ENCODE measurements around the gene SLC25A29. TPM values are rescaled to one million over a fixed set of nuclear protein-coding genes. Genes with fewer than 3 reads are reported as not detected.
A peak's percentile ranks its signal among the peaks of the same experiment; 100 is the strongest.

The SLC25A29 gene
- total and polyA plus RNA-seq, 2 of the 13 experiments (the other 11 are each of a cell fraction or from before 2014, with no cell fraction given) = 12.2 to 17.2 TPM

GRCh38 chr14:100323942-100324307 lies 17.7 kb upstream of the SLC25A29 start (continued):
- TF ChIP-seq, protein P1, sequence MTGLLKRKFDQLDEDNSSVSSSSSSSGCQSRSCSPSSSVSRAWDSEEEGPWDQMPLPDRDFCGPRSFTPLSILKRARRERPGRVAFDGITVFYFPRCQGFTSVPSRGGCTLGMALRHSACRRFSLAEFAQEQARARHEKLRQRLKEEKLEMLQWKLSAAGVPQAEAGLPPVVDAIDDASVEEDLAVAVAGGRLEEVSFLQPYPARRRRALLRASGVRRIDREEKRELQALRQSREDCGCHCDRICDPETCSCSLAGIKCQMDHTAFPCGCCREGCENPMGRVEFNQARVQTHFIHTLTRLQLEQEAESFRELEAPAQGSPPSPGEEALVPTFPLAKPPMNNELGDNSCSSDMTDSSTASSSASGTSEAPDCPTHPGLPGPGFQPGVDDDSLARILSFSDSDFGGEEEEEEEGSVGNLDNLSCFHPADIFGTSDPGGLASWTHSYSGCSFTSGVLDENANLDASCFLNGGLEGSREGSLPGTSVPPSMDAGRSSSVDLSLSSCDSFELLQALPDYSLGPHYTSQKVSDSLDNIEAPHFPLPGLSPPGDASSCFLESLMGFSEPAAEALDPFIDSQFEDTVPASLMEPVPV (CRISPR knock-in tag; IDR thresholded peaks at IDR 0.05) = no peak
- TF ChIP-seq HDAC2 (CRISPR knock-in tag; IDR thresholded peaks at IDR 0.05) = no peak
- TF ChIP-seq, protein P2, sequence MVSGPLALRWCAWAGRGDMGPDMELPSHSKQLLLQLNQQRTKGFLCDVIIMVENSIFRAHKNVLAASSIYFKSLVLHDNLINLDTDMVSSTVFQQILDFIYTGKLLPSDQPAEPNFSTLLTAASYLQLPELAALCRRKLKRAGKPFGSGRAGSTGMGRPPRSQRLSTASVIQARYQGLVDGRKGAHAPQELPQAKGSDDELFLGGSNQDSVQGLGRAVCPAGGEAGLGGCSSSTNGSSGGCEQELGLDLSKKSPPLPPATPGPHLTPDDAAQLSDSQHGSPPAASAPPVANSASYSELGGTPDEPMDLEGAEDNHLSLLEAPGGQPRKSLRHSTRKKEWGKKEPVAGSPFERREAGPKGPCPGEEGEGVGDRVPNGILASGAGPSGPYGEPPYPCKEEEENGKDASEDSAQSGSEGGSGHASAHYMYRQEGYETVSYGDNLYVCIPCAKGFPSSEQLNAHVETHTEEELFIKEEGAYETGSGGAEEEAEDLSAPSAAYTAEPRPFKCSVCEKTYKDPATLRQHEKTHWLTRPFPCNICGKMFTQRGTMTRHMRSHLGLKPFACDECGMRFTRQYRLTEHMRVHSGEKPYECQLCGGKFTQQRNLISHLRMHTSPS (CRISPR knock-in tag; IDR thresholded peaks at IDR 0.05; ENCODE audit: low read depth) = no peak
- TF ChIP-seq ZNF230 (CRISPR knock-in tag; IDR thresholded peaks at IDR 0.05) = 0 out of 2 replicates have a peak, but pooled peaks have one; percentile 22
- TF ChIP-seq ZNF569 (CRISPR knock-in tag; IDR thresholded peaks at IDR 0.05; ENCODE audit: borderline replicate concordance) = no peak
- TF ChIP-seq YEATS2 (CRISPR knock-in tag; IDR thresholded peaks at IDR 0.05; ENCODE audit: borderline replicate concordance) = no peak
- no peak for TF ChIP-seq AKNA (CRISPR knock-in tag; IDR thresholded peaks at IDR 0.05; ENCODE audit: borderline replicate concordance)
- no peak for TF ChIP-seq GATAD1 (CRISPR knock-in tag; IDR thresholded peaks at IDR 0.05)
- TF ChIP-seq TCF12 (IDR thresholded peaks at IDR 0.05) = no peak
- TF ChIP-seq TCF12 (CRISPR knock-in tag; IDR thresholded peaks at IDR 0.05) = no peak
- no peak for TF ChIP-seq KDM6A (CRISPR knock-in tag; IDR thresholded peaks at IDR 0.05; ENCODE audit: low read depth)
- TF ChIP-seq ZMAT3 (CRISPR knock-in tag; conservative IDR thresholded peaks at IDR 0.05) = no peak
- no peak for TF ChIP-seq PCBP1 (IDR thresholded peaks at IDR 0.05; ENCODE audit: borderline replicate concordance, low read depth, low read length)
- TF ChIP-seq ATM (IDR thresholded peaks at IDR 0.05; ENCODE audit: borderline replicate concordance) = no peak
- TF ChIP-seq SRF (IDR thresholded peaks at IDR 0.05; ENCODE audit: low read depth, low read length) = no peak
- TF ChIP-seq, protein P3, sequence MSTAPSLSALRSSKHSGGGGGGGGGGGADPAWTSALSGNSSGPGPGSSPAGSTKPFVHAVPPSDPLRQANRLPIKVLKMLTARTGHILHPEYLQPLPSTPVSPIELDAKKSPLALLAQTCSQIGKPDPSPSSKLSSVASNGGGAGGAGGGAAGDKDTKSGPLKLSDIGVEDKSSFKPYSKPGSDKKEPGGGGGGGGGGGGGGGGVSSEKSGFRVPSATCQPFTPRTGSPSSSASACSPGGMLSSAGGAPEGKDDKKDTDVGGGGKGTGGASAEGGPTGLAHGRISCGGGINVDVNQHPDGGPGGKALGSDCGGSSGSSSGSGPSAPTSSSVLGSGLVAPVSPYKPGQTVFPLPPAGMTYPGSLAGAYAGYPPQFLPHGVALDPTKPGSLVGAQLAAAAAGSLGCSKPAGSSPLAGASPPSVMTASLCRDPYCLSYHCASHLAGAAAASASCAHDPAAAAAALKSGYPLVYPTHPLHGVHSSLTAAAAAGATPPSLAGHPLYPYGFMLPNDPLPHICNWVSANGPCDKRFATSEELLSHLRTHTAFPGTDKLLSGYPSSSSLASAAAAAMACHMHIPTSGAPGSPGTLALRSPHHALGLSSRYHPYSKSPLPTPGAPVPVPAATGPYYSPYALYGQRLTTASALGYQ (CRISPR knock-in tag; IDR thresholded peaks at IDR 0.05) = no peak
- peak; percentile 17; the same call in 1 of the 2 replicates for TF ChIP-seq MEIS2 (CRISPR knock-in tag; IDR thresholded peaks at IDR 0.05)
- no peak for TF ChIP-seq ZNF547 (CRISPR knock-in tag; IDR thresholded peaks at IDR 0.05)
- TF ChIP-seq ZNF180 (CRISPR knock-in tag; IDR thresholded peaks at IDR 0.05; ENCODE audit: borderline replicate concordance, low read depth) = no peak
